Measurements from ENCODE around the gene RUNX2. TPM values are rescaled to one million over a fixed set of nuclear protein-coding genes. Genes with fewer than 3 reads are reported as not detected.
A peak's percentile ranks its signal among the peaks of the same experiment; 100 is the strongest.

Gene RUNX2
- total and polyA plus RNA-seq, 9 of the 15 experiments (the other 6 are each of a cell fraction or from before 2014, with no cell fraction given) = 0.29 to 1.00 (median 0.43) TPM

GRCh38 chr6:45351667-45352066, 23.5 kb downstream of the RUNX2 start (continued):
- TF ChIP-seq MYC (IDR thresholded peaks at IDR 0.05; ENCODE audit: low read depth, low read length) (no peak), MYC (CRISPR knock-in tag; IDR thresholded peaks at IDR 0.05; ENCODE audit: borderline replicate concordance, low read depth) (no peak), CEBPG (CRISPR knock-in tag; IDR thresholded peaks at IDR 0.05) (no peak), CEBPG (tag; conservative IDR thresholded peaks at IDR 0.05 in 1 of 2, IDR thresholded peaks at IDR 0.05 in 1 of 2) (peak; percentile 55 to 62; a peak in 1 of 4 replicates), MGA (IDR thresholded peaks at IDR 0.05) (0 out of 2 replicates have a peak, but pooled peaks have one; percentile 8), MTA2 (IDR thresholded peaks at IDR 0.05; ENCODE audit: low read depth) (no peak), ZNF778 (CRISPR knock-in tag; IDR thresholded peaks at IDR 0.05) (no peak), ZNF274 (IDR thresholded peaks at IDR 0.05; ENCODE audit: borderline replicate concordance, low read depth, low read length) (no peak), CLOCK (CRISPR knock-in tag; IDR thresholded peaks at IDR 0.05; ENCODE audit: borderline replicate concordance) (no peak), DMBX1 (CRISPR knock-in tag; IDR thresholded peaks at IDR 0.05; ENCODE audit: borderline replicate concordance) (no peak), TGIF2 (CRISPR knock-in tag; IDR thresholded peaks at IDR 0.05) (no peak), HNRNPK (IDR thresholded peaks at IDR 0.05; ENCODE audit: low read depth, low read length, poor library complexity, severe bottlenecking) (no peak), ZBTB1 (CRISPR knock-in tag; IDR thresholded peaks at IDR 0.05; ENCODE audit: borderline replicate concordance, low read depth) (no peak), TEAD4 (IDR thresholded peaks at IDR 0.05; ENCODE audit: low read length) (no peak), TEAD4 (CRISPR knock-in tag; IDR thresholded peaks at IDR 0.05; ENCODE audit: borderline replicate concordance) (no peak)

Data from K562 (cell line).